Muscle of arm (tissue), 12 donors: ENCODE data around the gene ATG5. TPM values are rescaled to one million over a fixed set of nuclear protein-coding genes. Genes with fewer than 3 reads are reported as not detected.

ENCODE experiments used
- polyA plus RNA-seq, 12 donors: library from polyadenylated mRNA; unstranded; fragments of 120-200 nt; gene quantifications; one replicate each; pipeline ENCODE4 v1.2.1, GENCODE V29; 2013; ENCODE audit not compliant: insufficient read length in 12 of 12

The ATG5 gene
- polyA plus RNA-seq, 12 donors, result 20.7 to 37.2 (median 29.0) TPM; not detected in 1

Other genes with a start within 250 kb of the ATG5 start
- 10 to 100 TPM in 1 of 12 donors, 1 to 10 TPM in 10, not detected in 1; 2.9 to 24.4 (median 5.5) TPM for gene PRDM1, start 239.4 kb downstream of the ATG5 start, polyA plus RNA-seq
- 10 to 100 TPM in 1 of 12 donors, 1 to 10 TPM in 10, not detected in 1; 2.1 to 14.0 (median 3.2) TPM for gene CRYBG1, start 35.0 kb upstream of the ATG5 start, polyA plus RNA-seq